Measurements from ENCODE around the gene SSU72.

- no peak for TF ChIP-seq POLR2A (IDR thresholded peaks at IDR 0.05)
- TF ChIP-seq CTCF (IDR thresholded peaks at IDR 0.05) = no peak
These were observed 23.0 kb downstream of the SSU72 start for GRCh38 chr1:1551524-1552262.

Data from uterus (tissue), 2 donors.